Measurements from ENCODE around the gene CRYL1. TPM values are rescaled to one million over a fixed set of nuclear protein-coding genes. Genes with fewer than 3 reads are reported as not detected.

Gene CRYL1
- total and polyA plus RNA-seq, 2 of the 13 experiments (the other 11 are each of a cell fraction or from before 2014, with no cell fraction given): 57.2 to 115 TPM

DNA sequence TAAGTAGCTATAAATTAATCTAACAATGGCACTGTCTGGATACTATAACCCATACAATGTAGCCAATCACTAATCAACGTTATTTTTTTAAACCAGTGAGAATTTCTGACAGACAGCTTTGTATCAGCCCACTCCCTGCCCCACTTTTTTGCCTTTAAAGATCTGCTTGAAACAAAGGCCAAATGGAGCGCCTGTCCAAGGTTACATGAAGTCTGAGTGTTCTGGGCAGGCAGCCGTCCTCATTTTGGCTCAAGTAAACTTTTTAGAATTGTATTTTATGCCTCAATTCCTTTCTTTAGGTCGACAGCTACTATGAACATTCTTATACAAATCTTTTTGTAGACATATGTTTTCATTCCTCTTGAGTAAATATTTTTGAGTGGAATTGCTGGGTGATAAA, 47.5 kb upstream of the CRYL1 start:
- CTCF ChIA-PET (ENCODE audit: low intra/inter-chr PET ratio, low total read pairs): no interaction called here
- intact Hi-C loops (cut with micrococcal nuclease; ENCODE audit: unreplicated experiment) (no loop called here), in situ Hi-C loops (cut with HindIII; ENCODE audit: extremely low pct_ligation_motif_present, low pct_unique_long_range_greater_than_20kb) (no loop called here)
- no peak for TF ChIP-seq ZNF33A (CRISPR knock-in tag; IDR thresholded peaks at IDR 0.05; ENCODE audit: borderline replicate concordance)
- TF ChIP-seq, protein P1, sequence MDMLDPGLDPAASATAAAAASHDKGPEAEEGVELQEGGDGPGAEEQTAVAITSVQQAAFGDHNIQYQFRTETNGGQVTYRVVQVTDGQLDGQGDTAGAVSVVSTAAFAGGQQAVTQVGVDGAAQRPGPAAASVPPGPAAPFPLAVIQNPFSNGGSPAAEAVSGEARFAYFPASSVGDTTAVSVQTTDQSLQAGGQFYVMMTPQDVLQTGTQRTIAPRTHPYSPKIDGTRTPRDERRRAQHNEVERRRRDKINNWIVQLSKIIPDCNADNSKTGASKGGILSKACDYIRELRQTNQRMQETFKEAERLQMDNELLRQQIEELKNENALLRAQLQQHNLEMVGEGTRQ (IDR thresholded peaks at IDR 0.05; ENCODE audit: low read depth, low read length): no peak
- TF ChIP-seq, protein P1 (CRISPR knock-in tag; IDR thresholded peaks at IDR 0.05; ENCODE audit: borderline replicate concordance): no peak
- TF ChIP-seq RFX1 (IDR thresholded peaks at IDR 0.05): no peak
- TF ChIP-seq, protein P2, sequence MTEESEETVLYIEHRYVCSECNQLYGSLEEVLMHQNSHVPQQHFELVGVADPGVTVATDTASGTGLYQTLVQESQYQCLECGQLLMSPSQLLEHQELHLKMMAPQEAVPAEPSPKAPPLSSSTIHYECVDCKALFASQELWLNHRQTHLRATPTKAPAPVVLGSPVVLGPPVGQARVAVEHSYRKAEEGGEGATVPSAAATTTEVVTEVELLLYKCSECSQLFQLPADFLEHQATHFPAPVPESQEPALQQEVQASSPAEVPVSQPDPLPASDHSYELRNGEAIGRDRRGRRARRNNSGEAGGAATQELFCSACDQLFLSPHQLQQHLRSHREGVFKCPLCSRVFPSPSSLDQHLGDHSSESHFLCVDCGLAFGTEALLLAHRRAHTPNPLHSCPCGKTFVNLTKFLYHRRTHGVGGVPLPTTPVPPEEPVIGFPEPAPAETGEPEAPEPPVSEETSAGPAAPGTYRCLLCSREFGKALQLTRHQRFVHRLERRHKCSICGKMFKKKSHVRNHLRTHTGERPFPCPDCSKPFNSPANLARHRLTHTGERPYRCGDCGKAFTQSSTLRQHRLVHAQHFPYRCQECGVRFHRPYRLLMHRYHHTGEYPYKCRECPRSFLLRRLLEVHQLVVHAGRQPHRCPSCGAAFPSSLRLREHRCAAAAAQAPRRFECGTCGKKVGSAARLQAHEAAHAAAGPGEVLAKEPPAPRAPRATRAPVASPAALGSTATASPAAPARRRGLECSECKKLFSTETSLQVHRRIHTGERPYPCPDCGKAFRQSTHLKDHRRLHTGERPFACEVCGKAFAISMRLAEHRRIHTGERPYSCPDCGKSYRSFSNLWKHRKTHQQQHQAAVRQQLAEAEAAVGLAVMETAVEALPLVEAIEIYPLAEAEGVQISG (CRISPR knock-in tag; IDR thresholded peaks at IDR 0.05): no peak
- TF ChIP-seq SAFB2 (CRISPR knock-in tag; IDR thresholded peaks at IDR 0.05; ENCODE audit: borderline replicate concordance, low read depth): no peak
- no peak for TF ChIP-seq MTA1 (CRISPR knock-in tag; IDR thresholded peaks at IDR 0.05; ENCODE audit: borderline replicate concordance)
- TF ChIP-seq KDM6A (CRISPR knock-in tag; IDR thresholded peaks at IDR 0.05; ENCODE audit: low read depth): no peak
- TF ChIP-seq CAMTA2 (CRISPR knock-in tag; IDR thresholded peaks at IDR 0.05; ENCODE audit: borderline replicate concordance): no peak
- TF ChIP-seq STAT5B (CRISPR knock-in tag; IDR thresholded peaks at IDR 0.05): no peak
- TF ChIP-seq, protein P3, sequence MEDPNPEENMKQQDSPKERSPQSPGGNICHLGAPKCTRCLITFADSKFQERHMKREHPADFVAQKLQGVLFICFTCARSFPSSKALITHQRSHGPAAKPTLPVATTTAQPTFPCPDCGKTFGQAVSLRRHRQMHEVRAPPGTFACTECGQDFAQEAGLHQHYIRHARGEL (CRISPR knock-in tag; IDR thresholded peaks at IDR 0.05): no peak
- Histone ChIP-seq H4K20me1 (ENCODE audit: insufficient read depth, low read length) (no peaks in the 10 kb centered on the region), H3K27me3 (ENCODE audit: control insufficient read depth in 1 of 2, insufficient read depth in 2 of 2, low read length in 2 of 2) (no peaks in the 10 kb centered on the region), H3K9me3 (ENCODE audit: low read length) (no peaks in the 10 kb centered on the region), H3K36me3 (replicated peaks in 1 of 2; ENCODE audit: control insufficient read depth in 1 of 2, insufficient read depth in 2 of 2, low read length in 2 of 2) (0 out of 5 replicates have a peak, but pooled peaks cover 0 to 3% of the 10 kb centered on the region in 2 experiments), H2AFZ (ENCODE audit: low read length) (no peak overlapping the region), H3K27ac (ENCODE audit: extremely low read length, insufficient read depth, low read length) (no peak overlapping the region), H3K4me1 (ENCODE audit: insufficient read depth, low read length) (peaks cover 8% of the 10 kb centered on the region), H3K9ac (ENCODE audit: insufficient read depth, low read depth, low read length) (no peak overlapping the region), H3K4me2 (ENCODE audit: low read depth, low read length) (no peak overlapping the region), H3K79me2 (ENCODE audit: insufficient read depth, low read length) (peaks cover 7% of the 10 kb centered on the region), H3K4me3 (replicated peaks in 1 of 3; ENCODE audit: insufficient read depth in 1 of 3, low read depth in 2 of 3, low read length in 3 of 3) (no peak overlapping the region)
- no TSS peak for BruUV-seq (replicated peaks)
- DNase-seq (ENCODE audit: low spot score) (no peak), FAIRE-seq (no peak), ATAC-seq (no peak)
- WGBS (ENCODE audit: low lambda C conversion rate): 95% methylated on average over 4 of the region's 4 CpGs
- POLR2A ChIA-PET: no interaction called here

All from HepG2 (cell line).